Caco-2 (cell line): ENCODE results near the gene CFAP45. TPM values are rescaled to one million over a fixed set of nuclear protein-coding genes. Genes with fewer than 3 reads are reported as not detected.

Source experiments
- BruUV-seq: library from RNA; stranded (reverse); fragments of 400-500 nt; replicated peaks from 2 replicates; lab custom pipeline; 2021; lab: Mats Ljungman, UMichigan
- CTCF ChIA-PET: fragments of 300-600 bp; sonication (Branson Sonifier 250); formaldehyde crosslinking; loops from one replicate; lab custom pipeline; 2022; ENCODE audit warnings: antibody characterized with exemption; lab: Charles Lee
- POLR2A ChIA-PET: fragments of 300-600 bp; sonication (Branson Sonifier 250); formaldehyde crosslinking; loops from one replicate; lab custom pipeline; 2022; ENCODE audit warnings: antibody characterized with exemption; lab: Charles Lee
- DNase-seq, 2 experiments: peaks; one replicate each; pipeline versions ENCODE4 v3.0.0 to v3.0.0-alpha.2; 2020 to 2022
- H3K27me3 ChIP-seq: replicated peaks from 2 replicates; pipeline ENCODE4 v1.6.0; 2011; ENCODE audit warnings: low read length; ENCODE audit not compliant: control insufficient read depth, insufficient read depth
- H3K36me3 ChIP-seq: 2 replicates; pipeline ENCODE4 v1.5.1; 2011; ENCODE audit warnings: low read length; ENCODE audit not compliant: control insufficient read depth, insufficient read depth
- H3K4me1 ChIP-seq: fragments of 250-450 bp; sonication (Bioruptor Pico); 2 replicates; pipeline ENCODE4 v1.5.1; 2020; ENCODE audit warnings: mild to moderate bottlenecking
- H3K4me3 ChIP-seq: 2 replicates; pipeline ENCODE4 v1.5.1; 2011; ENCODE audit warnings: low read depth, mild to moderate bottlenecking, control low read depth, low read length
- H3K9me3 ChIP-seq: fragments of 250-450 bp; sonication (Bioruptor Pico); 2 replicates; pipeline ENCODE4 v1.5.1; 2020; ENCODE audit warnings: mild to moderate bottlenecking, moderate library complexity
- H3K27ac Mint-ChIP-seq: one replicate; pipeline ENCODE4 v1.8.0; 2022; ENCODE audit warnings: mixed read lengths; ENCODE audit not compliant: unreplicated experiment
- H3K27me3 Mint-ChIP-seq: one replicate; pipeline ENCODE4 v1.8.0; 2022; ENCODE audit warnings: mixed read lengths; ENCODE audit not compliant: insufficient read depth, unreplicated experiment
- H3K36me3 Mint-ChIP-seq: one replicate; pipeline ENCODE4 v1.8.0; 2022; ENCODE audit warnings: mild to moderate bottlenecking, mixed read lengths; ENCODE audit not compliant: insufficient read depth, unreplicated experiment
- H3K4me1 Mint-ChIP-seq: one replicate; pipeline ENCODE4 v1.8.0; 2022; ENCODE audit warnings: low read depth, mixed read lengths; ENCODE audit not compliant: unreplicated experiment
- H3K4me3 Mint-ChIP-seq: one replicate; pipeline ENCODE4 v1.8.0; 2022; ENCODE audit warnings: mild to moderate bottlenecking, moderate library complexity, mixed read lengths; ENCODE audit not compliant: unreplicated experiment
- H3K9me3 Mint-ChIP-seq: one replicate; pipeline ENCODE4 v1.8.0; 2022; ENCODE audit warnings: mixed read lengths; ENCODE audit not compliant: unreplicated experiment
- intact Hi-C: fragments of 100-400 bp; cut with micrococcal nuclease; formaldehyde crosslinking; loops from one replicate; pipeline ENCODE4 v1.10.0; 2022; ENCODE audit not compliant: unreplicated experiment
- total RNA-seq: library from RNA; stranded (reverse); gene quantifications from 2 replicates; pipeline ENCODE4 v1.2.3, GENCODE V29; 2022
- TF ChIP-seq, protein P1 (sequence below), 2 experiments: fragments of 200-600 bp in 1 of 2; IDR thresholded peaks; 1 replicate in 1 of 2; 2 replicates in 1 of 2; pipeline versions ENCODE4 v1.5.1 to v1.8.0; 2011 to 2022; ENCODE audit warnings: antibody characterized with exemption in 1 of 2, control low read depth in 1 of 2, inconsistent platforms in 1 of 2, low read depth in 1 of 2, low read length in 1 of 2, mild to moderate bottlenecking in 1 of 2, moderate library complexity in 1 of 2; ENCODE audit not compliant: insufficient read depth in 1 of 2, severe bottlenecking in 1 of 2, unreplicated experiment in 1 of 2

CFAP45 gene
- total RNA-seq, 1 experiment from 2014 or later: 1.1 TPM

DNA sequence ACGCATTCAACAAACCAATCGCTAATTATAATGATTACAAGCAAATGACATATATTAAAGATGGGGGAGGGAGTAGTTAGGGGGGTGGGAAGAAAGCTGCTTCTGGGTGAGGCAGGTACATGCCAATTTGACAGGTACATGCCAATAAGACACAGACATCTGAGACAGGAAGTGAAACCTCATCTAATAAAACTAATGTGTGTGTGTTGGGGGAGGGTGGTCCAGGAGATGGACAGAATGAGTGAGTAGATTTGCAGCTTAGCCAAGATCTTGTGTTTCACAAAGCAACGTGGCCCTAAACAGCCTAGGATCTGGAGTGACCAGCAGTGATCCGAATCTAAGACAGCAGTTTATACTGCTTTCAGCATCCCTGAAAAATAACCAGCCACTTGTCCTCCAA, 10.8 kb downstream of the CFAP45 start:
- TF ChIP-seq, protein P1, sequence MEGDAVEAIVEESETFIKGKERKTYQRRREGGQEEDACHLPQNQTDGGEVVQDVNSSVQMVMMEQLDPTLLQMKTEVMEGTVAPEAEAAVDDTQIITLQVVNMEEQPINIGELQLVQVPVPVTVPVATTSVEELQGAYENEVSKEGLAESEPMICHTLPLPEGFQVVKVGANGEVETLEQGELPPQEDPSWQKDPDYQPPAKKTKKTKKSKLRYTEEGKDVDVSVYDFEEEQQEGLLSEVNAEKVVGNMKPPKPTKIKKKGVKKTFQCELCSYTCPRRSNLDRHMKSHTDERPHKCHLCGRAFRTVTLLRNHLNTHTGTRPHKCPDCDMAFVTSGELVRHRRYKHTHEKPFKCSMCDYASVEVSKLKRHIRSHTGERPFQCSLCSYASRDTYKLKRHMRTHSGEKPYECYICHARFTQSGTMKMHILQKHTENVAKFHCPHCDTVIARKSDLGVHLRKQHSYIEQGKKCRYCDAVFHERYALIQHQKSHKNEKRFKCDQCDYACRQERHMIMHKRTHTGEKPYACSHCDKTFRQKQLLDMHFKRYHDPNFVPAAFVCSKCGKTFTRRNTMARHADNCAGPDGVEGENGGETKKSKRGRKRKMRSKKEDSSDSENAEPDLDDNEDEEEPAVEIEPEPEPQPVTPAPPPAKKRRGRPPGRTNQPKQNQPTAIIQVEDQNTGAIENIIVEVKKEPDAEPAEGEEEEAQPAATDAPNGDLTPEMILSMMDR (IDR thresholded peaks at IDR 0.05; ENCODE audit: insufficient read depth in 1 of 2, low read depth in 1 of 2, low read length in 1 of 2, severe bottlenecking in 1 of 2, unreplicated experiment in 1 of 2): no peak
- no peaks in the 10 kb centered on the region for H3K9me3 Mint-ChIP-seq
- ChIA-PET POLR2A (no interaction called here), CTCF (interaction anchor here (0.6 to 6.5 kb wide), 3 partner anchors 53 to 242 kb away, joined by 3 to 75 read pairs (median 4); no protein-coding TSS in a partner anchor)
- no peak overlapping the region for H3K27ac Mint-ChIP-seq
- Histone ChIP-seq H3K27me3 (no peaks in the 10 kb centered on the region), H3K9me3 (no peaks in the 10 kb centered on the region), H3K4me1 (peaks cover 11% of the 10 kb centered on the region), H3K36me3 (no peaks in the 10 kb centered on the region), H3K4me3 (no peak overlapping the region)
- H3K4me1 Mint-ChIP-seq: peaks cover 6% of the 10 kb centered on the region
- BruUV-seq: no TSS peak
- DNase-seq: no peak
- H3K36me3 Mint-ChIP-seq: no peaks in the 10 kb centered on the region
- H3K27me3 Mint-ChIP-seq: no peaks in the 10 kb centered on the region
- intact Hi-C loops: no loop called here
- no peak overlapping the region for H3K4me3 Mint-ChIP-seq

DNA sequence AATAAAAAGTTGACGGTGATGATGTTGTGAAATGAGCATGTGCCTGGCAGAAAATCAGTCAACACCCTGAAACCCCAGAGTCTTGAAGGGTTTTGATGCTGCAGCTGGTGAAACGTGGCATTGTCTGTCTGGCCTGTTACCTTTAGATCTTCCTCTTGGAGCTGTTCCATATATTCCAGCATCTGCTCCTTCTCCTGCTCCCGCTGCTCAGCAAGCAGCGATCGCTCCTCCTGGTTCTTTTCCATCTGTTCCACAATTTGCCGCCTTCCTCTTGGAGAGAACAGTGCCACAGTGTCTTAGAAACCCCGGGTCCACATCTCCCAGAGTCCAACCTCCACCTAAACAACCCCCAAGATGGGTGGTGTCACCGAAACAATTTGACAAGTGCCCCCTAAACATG, 15.7 kb downstream of the CFAP45 start:
- DNase-seq: no peak
- BruUV-seq: no TSS peak
- no peaks in the 10 kb centered on the region for H3K27me3 Mint-ChIP-seq
- TF ChIP-seq, protein P1 (IDR thresholded peaks at IDR 0.05; ENCODE audit: insufficient read depth in 1 of 2, low read depth in 1 of 2, low read length in 1 of 2, severe bottlenecking in 1 of 2, unreplicated experiment in 1 of 2): no peak
- no peaks in the 10 kb centered on the region for H3K9me3 Mint-ChIP-seq
- intact Hi-C loops: no loop called here
- H3K4me1 Mint-ChIP-seq: no peaks in the 10 kb centered on the region
- ChIA-PET POLR2A (no interaction called here), CTCF (no interaction called here)
- Histone ChIP-seq H3K36me3 (no peaks in the 10 kb centered on the region), H3K4me1 (no peaks in the 10 kb centered on the region), H3K27me3 (no peaks in the 10 kb centered on the region), H3K9me3 (no peaks in the 10 kb centered on the region), H3K4me3 (no peak overlapping the region)
- no peak overlapping the region for H3K27ac Mint-ChIP-seq
- H3K36me3 Mint-ChIP-seq: no peaks in the 10 kb centered on the region
- H3K4me3 Mint-ChIP-seq: no peak overlapping the region

DNA sequence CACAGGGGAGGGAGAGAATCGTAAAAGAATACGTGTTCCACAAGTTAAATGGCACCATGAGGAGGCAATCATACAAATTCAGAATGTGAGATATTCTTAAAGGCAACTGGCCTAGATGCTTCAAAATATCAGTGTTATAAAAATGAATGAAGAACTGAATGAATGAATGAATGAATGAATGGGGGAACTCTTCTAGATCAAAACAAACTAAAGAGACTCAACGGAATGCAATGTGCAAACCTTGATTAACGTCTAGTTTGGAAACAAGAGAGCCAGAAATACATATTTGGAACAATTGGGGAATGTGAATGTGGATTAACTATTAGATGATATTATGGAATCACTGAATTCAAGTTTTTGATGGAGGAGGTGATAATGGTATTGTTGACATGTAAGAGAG, 16.8 kb downstream of the CFAP45 start:
- CTCF ChIA-PET: no interaction called here
- no peaks in the 10 kb centered on the region for H3K9me3 ChIP-seq
- H3K36me3 ChIP-seq: no peaks in the 10 kb centered on the region
- Mint-ChIP-seq H3K4me3 (no peak overlapping the region), H3K4me1 (no peaks in the 10 kb centered on the region), H3K27ac (no peak overlapping the region), H3K27me3 (no peaks in the 10 kb centered on the region), H3K9me3 (no peaks in the 10 kb centered on the region), H3K36me3 (no peaks in the 10 kb centered on the region)
- TF ChIP-seq, protein P1 (IDR thresholded peaks at IDR 0.05; ENCODE audit: insufficient read depth in 1 of 2, low read depth in 1 of 2, low read length in 1 of 2, severe bottlenecking in 1 of 2, unreplicated experiment in 1 of 2): no peak
- intact Hi-C loops: no loop called here
- BruUV-seq: no TSS peak
- DNase-seq: no peak
- POLR2A ChIA-PET: no interaction called here
- H3K4me1 ChIP-seq: no peaks in the 10 kb centered on the region
- H3K27me3 ChIP-seq: no peaks in the 10 kb centered on the region
- H3K4me3 ChIP-seq: no peak overlapping the region
